Forelimb muscle (tissue), 1 donor: ENCODE data around the gene PHKA2. TPM values are rescaled to one million over a fixed set of nuclear protein-coding genes. Genes with fewer than 3 reads are reported as not detected.
"Not testable (repeated sequence)": the region's sequence is repeated elsewhere in the genome, so short reads cannot be mapped to it uniquely, and the experiment has no call there.

Experiments
- DNase-seq: peaks from one replicate; pipeline ENCODE4 v3.0.0-alpha.2; 2013; ENCODE audit warnings: low read depth
- polyA plus RNA-seq: library from polyadenylated mRNA; unstranded; fragments of 120-200 nt; gene quantifications from one replicate; pipeline ENCODE4 v1.2.1, GENCODE V29; 2013; ENCODE audit not compliant: insufficient read length

The PHKA2 gene, protein sequence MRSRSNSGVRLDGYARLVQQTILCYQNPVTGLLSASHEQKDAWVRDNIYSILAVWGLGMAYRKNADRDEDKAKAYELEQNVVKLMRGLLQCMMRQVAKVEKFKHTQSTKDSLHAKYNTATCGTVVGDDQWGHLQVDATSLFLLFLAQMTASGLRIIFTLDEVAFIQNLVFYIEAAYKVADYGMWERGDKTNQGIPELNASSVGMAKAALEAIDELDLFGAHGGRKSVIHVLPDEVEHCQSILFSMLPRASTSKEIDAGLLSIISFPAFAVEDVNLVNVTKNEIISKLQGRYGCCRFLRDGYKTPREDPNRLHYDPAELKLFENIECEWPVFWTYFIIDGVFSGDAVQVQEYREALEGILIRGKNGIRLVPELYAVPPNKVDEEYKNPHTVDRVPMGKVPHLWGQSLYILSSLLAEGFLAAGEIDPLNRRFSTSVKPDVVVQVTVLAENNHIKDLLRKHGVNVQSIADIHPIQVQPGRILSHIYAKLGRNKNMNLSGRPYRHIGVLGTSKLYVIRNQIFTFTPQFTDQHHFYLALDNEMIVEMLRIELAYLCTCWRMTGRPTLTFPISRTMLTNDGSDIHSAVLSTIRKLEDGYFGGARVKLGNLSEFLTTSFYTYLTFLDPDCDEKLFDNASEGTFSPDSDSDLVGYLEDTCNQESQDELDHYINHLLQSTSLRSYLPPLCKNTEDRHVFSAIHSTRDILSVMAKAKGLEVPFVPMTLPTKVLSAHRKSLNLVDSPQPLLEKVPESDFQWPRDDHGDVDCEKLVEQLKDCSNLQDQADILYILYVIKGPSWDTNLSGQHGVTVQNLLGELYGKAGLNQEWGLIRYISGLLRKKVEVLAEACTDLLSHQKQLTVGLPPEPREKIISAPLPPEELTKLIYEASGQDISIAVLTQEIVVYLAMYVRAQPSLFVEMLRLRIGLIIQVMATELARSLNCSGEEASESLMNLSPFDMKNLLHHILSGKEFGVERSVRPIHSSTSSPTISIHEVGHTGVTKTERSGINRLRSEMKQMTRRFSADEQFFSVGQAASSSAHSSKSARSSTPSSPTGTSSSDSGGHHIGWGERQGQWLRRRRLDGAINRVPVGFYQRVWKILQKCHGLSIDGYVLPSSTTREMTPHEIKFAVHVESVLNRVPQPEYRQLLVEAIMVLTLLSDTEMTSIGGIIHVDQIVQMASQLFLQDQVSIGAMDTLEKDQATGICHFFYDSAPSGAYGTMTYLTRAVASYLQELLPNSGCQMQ
- 22.7 TPM for polyA plus RNA-seq

DNA sequence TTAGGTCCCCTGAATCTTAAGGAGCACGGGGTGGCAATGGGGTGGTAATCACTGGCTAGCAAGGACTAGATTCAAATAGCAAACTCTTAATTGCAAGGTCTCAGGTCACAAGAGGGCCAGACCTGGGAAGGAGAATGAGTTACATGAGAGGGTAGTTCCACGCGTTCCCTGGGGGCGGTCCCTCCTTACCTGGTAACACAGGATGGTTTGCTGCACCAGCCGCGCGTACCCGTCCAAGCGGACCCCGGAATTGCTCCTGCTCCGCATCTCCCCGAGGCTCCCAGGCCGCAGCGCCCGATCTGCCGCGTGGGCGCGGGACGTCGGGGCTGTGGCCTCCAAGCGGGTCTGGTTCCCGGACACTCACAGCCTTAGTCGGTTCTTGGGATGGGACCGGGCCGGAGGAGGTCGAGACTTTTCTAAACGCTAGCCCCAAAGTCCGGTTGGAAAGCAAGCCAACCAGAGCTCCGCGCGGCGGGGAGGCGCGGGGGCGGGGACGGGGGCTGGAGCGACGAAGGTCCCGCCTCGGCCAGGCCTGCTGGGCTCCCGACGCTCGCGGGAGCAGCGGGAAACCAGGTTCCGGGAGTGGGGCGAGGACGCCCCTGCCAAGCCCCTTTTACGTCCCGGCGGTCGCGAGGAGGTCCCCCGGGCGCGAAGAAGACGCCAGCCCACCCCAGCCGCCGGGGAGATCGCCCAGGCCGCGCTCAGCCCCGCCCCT, at the start of gene PHKA2:
Gene PHKA2 (minus strand): TSS at position 449 of the 715 bp plus-strand sequence. CDS start 182 bp downstream, at position 267.
- no peak for DNase-seq

DNA sequence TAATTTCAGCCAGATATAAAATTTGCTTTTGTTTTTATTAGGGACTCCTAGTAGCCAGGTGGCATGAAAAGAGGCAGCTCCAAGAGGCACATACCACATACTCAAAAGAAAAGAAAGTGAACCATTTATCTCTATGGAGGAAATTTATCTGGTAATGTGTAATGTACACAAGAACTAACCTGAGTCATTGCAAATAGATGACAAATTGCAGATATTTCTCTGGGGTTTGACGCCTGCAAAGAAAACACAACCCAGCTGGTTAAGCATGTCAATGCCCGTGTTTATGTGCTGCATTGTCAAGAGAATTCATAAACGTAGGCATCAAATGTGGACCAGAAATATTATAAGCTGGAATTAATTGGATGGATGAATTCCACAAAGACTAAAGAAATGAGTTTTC, 46.9 kb upstream of the PHKA2 start:
- DNase-seq = no peak

DNA sequence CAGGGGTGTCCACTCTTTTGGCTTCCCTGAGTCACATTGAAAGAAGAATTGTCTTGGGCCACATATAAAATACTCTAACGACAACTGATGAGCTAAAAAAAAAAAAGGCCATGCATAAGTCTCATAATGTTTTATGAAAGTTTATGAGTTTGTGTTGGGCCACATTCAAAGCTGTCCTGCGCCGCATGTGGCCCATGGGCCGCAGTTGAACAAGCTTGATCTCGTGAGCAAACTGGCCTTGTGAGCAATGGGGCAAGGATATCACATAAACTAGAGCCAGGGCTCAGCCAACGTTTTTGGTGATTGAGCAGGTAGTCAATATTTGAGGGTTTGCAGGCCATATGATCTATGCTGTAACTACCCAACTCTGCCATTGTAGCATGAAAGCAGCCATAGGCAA, 44.6 kb upstream of the PHKA2 start:
- no peak for DNase-seq

DNA sequence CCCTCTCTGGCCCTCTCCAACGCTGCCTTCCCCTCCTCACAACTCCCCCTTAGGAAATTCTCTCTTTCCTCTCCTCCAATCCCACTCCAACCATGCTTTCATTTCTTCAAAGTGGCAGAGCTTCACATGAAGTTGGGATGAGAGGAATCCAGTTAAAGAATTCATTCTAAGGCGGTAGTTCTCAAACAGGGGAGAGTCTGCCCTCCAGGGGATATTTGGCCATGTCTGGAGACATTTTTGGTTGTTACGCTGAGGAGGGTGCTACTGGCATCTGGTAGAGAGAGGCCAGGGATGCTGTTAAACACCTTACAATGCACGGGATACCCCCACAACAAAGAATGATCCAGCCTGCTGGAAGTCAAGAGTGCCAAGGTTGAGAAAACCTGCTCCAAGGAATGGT, 40.5 kb upstream of the PHKA2 start:
- no peak for DNase-seq

DNA sequence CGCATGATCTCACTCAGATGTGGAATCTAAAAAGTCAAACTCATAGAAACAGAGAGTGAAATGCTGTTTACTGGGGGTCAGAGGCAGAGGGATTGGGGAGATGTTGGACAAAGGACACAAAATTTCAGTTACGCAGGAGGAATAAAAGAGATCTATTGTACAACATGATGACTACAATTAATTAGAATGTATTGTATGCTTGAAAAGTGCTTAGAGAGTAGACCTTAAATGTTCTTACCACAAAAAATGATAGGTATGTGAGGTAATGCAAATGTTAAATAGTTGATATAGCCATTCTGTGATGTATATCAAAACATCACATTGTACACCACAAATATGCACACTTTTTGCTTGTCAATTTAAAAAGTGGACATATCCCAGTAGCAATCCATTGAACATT, 36.1 kb upstream of the PHKA2 start:
- DNase-seq = no peak

DNA sequence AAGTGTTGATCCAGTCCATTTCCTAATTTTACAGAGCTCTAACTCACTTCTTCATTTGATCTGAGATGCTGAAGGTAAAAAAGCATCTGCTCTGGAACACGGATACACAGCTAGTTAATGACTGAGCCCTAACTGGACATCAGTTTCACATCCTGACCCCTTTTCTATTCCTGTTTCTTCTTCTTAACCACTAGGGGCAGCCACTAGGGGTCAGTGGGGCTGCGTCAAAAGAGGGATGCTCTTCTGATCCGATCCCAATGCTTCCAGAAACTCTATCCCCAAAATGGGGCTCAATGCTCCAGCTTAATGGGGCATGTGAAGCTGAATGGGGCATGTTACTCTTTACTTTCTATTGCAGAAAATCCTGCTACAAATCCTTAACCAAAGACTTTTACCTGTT, 33.4 kb upstream of the PHKA2 start:
- DNase-seq = no peak

DNA sequence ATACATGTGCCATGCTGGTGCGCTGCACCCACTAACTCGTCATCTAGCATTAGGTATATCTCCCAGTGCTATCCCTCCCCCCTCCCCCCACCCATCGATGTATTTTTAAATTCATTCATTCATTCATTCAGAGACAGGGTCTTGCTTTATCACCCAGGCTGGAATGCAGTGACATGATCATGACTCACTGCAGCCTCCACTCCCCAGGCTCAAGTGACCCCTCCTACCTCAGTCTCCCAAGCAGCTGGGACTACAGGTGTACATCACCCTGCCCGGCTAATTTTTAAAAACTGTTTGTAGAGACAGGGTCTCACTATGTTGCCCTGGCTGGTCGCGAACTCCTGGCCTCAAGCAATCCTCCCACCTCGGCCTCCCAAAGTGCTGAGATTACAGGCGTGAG, 32.7 kb upstream of the PHKA2 start:
- DNase-seq = not testable (repeated sequence)

DNA sequence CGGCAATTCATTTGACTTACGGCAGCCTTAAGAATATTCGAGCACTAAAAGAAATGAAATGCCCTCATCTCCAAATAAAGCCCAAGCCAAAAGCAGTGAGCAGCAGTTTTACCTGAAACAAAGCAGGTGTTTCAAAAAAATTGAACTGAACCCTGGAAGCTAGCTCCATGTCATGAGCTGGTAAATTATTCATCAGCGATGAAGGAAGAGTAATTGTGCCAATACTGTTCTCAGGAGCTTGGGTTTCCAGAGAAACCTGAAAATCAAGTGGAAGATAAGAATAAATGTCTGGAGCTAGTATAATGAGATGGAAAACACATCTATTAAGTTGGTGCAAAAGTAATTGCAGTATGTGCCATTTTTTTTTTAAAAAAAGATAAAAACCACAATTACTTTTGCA, 24.0 kb upstream of the PHKA2 start:
- DNase-seq = no peak

DNA sequence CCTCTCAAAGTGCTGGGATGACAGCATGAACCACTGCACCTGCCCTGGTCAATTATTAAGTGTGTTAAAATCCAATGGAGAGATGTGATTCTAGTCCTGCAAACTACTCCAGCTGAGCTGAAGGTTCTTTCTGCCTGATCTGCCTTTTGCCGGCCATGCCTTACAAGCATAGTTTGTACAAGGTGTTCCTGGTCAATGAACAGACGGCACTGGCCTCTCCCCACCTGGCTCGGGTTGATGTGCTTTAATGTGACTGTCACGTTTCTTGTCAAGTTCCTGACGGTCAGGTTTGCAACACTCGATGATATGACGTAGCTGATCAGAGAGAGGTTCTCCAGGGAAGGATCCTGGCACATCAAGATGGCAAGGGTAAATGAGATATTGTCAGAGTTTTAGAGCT, 23.1 kb upstream of the PHKA2 start:
- DNase-seq = no peak

DNA sequence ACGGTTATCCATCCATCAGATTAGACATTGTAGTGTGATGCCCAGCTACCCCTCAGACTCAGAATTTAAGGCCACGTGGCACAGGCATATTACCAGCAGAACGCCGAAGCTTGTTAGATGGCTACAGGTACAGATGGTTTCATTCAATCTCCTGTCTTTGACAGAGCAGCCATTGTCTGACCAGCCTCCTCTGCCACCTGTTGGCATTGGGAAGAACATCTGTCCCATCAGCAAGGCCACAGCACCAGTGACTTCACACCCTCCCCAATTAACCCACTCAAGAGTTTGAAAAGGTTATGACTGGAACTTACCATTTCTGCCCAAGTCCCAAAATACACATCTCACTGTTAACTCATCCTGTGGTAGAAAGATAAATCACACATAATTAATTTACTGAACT, 22.0 kb upstream of the PHKA2 start:
- no peak for DNase-seq

DNA sequence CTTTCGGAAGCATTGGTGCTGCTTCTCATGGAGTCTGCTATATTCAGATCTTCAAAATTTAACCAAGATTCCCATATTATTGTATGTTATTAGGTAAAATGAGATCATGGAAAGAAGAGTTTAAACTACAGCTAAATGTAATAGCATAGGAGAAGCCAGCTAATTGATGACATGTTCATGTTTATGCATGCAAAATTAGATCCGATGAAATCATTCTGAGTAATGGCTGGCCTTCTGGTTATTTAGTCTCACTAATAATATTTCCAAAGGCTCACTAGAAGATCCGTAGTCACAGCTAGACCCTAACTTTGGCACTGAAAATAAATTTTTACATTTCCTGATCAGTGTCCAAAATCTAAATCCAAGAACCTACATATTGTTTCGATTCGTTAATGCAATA, 19.8 kb upstream of the PHKA2 start:
- DNase-seq = no peak

DNA sequence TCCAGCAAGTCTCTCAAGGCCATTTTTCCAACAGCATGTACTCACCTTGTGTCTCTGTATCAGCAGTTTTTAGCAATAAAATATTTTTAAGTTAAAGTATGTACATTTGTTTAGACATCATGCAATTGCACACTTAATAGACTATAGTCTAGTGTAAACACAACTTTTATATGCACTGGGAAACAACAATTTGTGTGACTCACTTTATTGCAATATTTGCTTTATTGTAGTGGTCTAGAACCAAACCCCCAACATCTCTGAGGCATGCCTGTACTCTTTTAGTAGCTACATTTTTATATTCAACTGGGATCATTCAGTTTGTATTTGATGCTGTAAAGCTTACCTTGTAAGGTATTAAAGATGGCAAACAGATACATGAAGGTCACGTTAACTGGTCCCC, 14.7 kb upstream of the PHKA2 start:
- DNase-seq = no peak

DNA sequence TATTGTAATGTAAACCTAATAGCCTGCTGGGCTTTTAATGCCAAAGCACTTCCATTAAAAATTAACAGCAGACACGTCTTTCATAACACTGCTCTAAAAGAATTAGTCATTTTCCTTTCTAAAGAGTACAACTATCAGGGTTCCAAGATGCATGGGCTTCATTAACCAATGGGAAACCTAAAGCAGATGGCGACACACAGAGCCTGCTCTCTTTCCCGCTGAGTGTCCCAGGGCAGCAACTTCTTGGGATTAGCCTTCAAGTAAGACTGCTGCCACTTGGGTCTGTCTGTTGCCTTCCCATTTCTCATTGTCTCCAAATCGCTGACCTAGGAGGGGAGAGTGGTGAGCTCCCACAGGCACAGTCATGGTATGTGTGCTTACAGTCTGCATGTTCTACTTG, 14.0 kb upstream of the PHKA2 start:
- no peak for DNase-seq

DNA sequence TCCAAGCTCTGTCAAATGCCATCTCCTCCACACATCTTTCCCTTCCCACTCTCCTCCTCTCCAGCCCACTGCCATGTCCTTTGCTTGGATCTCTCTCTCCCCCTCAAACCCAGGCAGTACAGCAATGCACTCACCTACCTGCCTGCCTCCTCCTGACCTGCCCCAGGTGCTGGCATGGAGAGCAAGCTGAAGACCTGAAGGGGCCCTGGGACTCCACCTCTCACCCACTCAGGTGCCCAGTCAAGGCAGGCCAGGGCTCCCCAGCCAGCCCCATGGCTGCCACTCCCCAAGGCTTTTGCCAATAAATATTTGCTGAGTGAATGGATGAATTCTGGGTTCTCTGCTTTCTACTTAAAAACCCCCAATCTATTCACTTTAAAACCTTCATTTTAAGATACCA, 12.6 kb upstream of the PHKA2 start:
- no peak for DNase-seq

DNA sequence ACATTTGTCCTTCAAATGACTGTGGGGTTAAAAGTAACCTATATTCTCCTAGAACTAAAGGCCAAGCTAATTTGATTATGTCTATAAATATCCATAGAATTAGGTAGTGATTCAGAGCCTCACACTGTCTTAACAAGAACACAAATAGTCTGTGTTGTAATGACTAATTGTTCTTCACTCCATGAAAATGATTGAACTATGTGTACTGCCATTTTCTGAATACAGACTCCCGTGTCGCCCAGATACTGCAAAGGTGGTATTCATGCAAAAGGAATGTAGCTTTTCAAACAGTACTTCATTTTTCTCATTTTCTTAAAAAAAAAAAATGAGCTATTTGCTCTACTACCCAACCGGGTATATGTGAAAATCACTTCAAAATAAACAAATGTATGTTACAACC, 11.3 kb upstream of the PHKA2 start:
- DNase-seq = no peak

DNA sequence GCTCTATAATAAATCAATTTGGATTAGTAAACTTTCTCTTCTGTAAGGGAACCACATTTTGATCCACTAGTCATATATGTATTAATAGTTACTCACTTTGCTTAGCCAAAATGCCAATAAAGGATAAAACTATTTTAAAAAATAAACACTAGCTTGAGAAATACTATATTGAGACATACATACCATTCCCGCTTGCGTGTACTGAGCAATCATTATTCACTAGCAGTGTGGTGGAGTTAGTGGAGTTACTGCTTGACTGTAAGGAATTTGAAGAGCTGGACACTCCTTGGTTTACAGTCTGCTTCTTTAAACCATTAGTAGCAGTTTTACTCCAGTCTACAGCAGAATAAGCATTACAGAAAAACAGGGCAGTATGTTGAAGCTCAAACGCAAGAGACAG, 10.8 kb upstream of the PHKA2 start:
- DNase-seq = no peak

DNA sequence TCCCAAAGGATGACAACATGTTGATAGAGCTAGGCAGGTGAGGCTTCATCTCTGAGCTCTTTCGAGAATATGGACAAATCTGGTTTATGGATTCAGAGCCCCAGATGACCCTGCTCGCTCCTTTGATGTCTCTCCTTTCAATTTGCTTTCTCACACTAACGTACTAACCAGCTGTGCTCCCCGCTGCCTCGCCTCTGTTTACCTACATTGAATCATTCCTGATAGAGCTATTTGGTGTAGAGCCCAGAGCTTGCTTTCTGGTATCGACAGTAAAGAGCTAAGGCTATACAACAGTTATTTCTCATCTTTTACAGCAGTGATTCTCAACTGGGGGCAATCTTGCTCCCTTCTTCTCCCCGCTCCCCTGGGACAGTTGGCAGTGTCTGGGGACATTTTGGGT, 8.9 kb upstream of the PHKA2 start:
- DNase-seq = no peak

DNA sequence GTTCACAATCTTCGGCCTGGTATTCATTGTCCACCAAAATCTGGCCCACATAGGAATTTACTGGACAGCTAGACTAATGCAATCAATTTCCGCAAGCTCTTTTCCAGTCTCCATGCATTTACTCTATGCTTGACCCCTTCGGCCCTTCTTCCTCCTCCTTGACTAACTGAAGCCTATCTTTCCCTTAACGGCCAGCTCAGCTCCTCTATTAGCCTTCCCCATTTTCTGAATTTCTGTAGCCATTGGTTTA, 1.2 kb upstream of the PHKA2 start:
- no peak for DNase-seq

DNA sequence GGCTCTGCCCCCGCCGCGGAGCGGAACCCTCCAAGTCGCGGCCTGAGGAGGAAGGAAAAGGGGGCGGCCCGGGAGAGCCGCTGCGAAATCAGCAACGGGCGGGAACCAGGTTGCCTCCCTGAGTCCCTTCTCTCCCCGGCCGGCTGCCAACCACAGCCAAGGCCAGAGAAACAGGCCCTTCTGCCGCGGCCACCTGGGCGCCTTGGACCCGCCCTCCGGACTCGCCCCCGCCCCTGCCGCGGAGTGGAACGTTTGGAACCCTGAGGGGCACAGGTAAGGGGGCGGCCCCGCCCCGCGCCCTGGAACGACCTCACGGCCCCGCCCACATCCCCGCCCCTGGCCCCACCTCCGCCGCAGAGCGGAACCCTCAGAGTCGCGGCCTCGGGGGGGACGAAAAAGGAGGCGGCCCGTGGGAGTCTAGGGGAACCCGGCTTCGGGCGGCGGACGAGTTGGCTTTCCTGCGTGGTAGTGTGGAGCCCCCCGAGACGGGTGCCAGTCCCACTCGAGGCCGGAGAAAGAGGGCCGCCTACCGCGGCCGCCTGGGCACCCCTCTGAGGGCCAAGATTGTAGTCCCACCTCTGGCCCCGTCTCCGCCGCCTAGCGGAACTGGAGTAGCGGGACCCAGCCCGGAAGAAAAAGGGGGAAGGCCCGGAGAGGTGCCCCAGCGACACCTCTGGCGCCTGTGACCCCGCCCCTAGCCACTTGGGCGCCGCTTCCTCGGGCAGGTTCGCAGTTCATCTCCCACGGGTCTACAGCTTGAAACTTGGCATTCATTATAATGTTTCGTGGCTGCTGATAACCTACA, 669 bp upstream of the PHKA2 start:
- DNase-seq = no peak

DNA sequence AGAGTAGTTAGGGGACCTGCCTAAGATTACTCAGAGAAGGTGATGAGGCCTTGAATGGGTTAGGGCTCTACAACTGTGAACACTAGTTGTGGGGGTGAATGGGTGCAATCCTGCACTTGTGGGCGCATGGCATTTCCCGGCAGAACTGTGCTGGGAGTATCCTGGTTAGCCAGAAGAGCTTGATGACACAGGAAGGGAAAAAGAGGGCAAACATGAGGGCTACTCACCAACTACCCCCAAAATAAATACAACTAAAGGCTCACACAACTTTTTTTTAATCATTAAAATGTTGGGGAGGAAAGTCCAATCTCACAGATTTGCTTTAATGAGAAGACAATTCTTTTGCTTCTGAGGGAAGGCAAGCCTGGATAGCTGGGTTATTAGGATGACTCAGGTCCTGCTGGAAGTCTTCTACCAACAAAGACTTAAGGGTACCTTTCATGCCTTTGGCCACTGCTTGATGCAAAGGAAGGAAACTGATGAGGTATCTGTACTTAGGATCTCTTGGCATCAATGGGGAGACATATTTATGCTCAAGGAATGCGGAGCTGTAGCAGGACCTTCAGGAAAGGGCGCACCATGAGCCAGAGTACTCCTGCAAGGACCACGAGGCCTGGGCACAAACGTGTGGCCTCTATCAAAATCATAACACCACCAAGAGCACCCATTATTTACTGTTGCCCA, 2.6 kb downstream of the PHKA2 start:
- DNase-seq = no peak
